HL-60 (cell line): ENCODE measurements around the gene WDR43.

Experiments
- DNase-seq, 2 experiments: peaks; one replicate each; pipeline ENCODE4 v3.0.0-alpha.2; 2010 to 2020; ENCODE audit warnings: low read depth in 1 of 2, low spot score in 1 of 2
- H3K27ac ChIP-seq: fragments of 250-450 bp; sonication (Bioruptor Pico); replicated peaks from 2 replicates; pipeline ENCODE4 v1.5.1; 2020; ENCODE audit warnings: mild to moderate bottlenecking, moderate library complexity
- H3K27me3 ChIP-seq: fragments of 250-450 bp; sonication (Bioruptor Pico); 2 replicates; pipeline ENCODE4 v1.5.1; 2021; ENCODE audit warnings: mild to moderate bottlenecking, moderate library complexity; ENCODE audit not compliant: insufficient read depth, poor library complexity, severe bottlenecking
- H3K4me3 ChIP-seq: replicated peaks from 2 replicates; pipeline ENCODE4 v1.5.1; 2011; ENCODE audit warnings: mild to moderate bottlenecking, control low read depth, low read length; ENCODE audit not compliant: insufficient read depth
- CTCF ChIP-seq: IDR thresholded peaks from one replicate; pipeline ENCODE4 v1.5.1; 2011; ENCODE audit warnings: low read length, control low read depth, inconsistent platforms; ENCODE audit not compliant: insufficient read depth
- GABPA ChIP-seq: IDR thresholded peaks from 2 replicates; pipeline ENCODE4 v1.6.1; 2012; ENCODE audit warnings: low read depth
- POLR2AphosphoS5 ChIP-seq: IDR thresholded peaks from 2 replicates; pipeline ENCODE4 v1.6.1; 2012; ENCODE audit warnings: low read depth
- REST ChIP-seq: IDR thresholded peaks from 2 replicates; pipeline ENCODE4 v1.6.1; 2012; ENCODE audit warnings: low read depth; ENCODE audit not compliant: insufficient replicate concordance
- SPI1 ChIP-seq: IDR thresholded peaks from 2 replicates; pipeline ENCODE4 v1.6.1; 2012; ENCODE audit warnings: low read depth, mild to moderate bottlenecking, borderline replicate concordance

The WDR43 gene

DNA sequence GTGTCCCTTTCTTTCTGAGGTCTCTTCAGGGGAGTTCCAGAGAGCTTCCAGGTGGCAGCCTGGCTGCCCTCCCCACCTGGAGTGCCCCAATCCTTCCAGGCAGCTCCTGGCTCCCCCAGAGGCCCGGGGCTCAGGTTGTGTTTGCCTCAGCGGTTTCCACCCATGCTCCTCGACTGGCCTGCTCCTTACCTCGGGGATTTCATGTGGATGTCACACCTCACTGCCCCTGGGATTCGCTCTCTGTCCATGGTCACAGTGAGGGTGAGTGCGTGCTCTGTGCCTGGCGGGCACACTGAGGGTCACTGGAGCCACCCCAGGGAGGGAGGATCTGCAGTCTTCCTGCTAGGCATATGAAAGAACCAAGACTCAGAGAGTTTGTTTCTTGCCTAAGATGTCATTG is 84.6 kb downstream of the WDR43 start:
- TF ChIP-seq CTCF (no peak), GABPA (no peak), SPI1 (no peak), POLR2AphosphoS5 (no peak), REST (no peak)
- no peak overlapping the region for H3K27ac ChIP-seq

GRCh38 chr2:28979576-28980366 is 85.3 kb downstream of the WDR43 start:
- no peak overlapping the region for H3K4me3 ChIP-seq
- no peak overlapping the region for H3K27ac ChIP-seq
- DNase-seq, result no peak
- no peaks in the 10 kb centered on the region for H3K27me3 ChIP-seq
- TF ChIP-seq CTCF, result no peak

More for the DNA sequence above, 84.6 kb downstream of the WDR43 start:
- no peaks in the 10 kb centered on the region for H3K27me3 ChIP-seq
- DNase-seq, result no peak
- no peak overlapping the region for H3K4me3 ChIP-seq

DNA sequence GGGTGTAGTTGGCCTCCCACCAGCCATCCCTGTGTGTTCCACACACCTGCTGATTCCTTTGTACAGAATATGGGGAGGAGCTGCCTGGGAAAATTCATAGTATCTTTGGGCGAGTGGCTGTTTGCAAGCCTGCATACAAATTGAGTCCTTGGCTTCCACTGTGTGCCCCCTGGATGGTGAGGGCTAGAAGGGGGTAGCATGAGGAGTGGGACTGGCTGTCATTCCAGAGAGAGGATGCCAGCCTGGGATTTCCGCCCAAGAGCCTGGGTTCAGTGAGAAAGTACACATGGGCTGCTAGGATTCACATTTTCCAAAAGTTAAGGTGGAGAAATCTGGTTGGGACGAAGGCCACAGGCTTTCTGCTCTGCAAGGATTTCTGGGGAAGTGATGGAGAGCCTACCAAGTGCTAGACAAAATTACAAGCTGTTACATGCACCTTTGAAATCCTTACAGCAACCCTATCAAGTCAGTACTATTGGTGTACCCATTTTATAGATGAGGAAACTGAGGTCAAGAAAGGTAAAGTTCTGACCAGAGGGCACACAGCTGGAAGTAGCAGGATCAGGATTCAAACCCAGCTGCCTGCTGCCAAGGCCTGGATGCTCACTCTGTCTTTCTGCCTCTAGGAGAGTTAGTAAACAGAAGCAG is 86.0 kb downstream of the WDR43 start:
- Histone ChIP-seq H3K27me3 (no peaks in the 10 kb centered on the region), H3K4me3 (no peak overlapping the region), H3K27ac (no peak overlapping the region)
- no peak for DNase-seq
- TF ChIP-seq CTCF (no peak), GABPA (no peak), POLR2AphosphoS5 (no peak), SPI1 (no peak), REST (no peak)
